GM21825 (cell line): ENCODE results near the gene INPP5F.

ENCODE experiments used
- ATAC-seq: cut with Tn5 transposase; IDR thresholded peaks from one replicate; pipeline ENCODE4 v1.9.1; 2021; ENCODE audit warnings: mild to moderate bottlenecking, moderate library complexity; ENCODE audit not compliant: unreplicated experiment

Gene INPP5F, protein sequence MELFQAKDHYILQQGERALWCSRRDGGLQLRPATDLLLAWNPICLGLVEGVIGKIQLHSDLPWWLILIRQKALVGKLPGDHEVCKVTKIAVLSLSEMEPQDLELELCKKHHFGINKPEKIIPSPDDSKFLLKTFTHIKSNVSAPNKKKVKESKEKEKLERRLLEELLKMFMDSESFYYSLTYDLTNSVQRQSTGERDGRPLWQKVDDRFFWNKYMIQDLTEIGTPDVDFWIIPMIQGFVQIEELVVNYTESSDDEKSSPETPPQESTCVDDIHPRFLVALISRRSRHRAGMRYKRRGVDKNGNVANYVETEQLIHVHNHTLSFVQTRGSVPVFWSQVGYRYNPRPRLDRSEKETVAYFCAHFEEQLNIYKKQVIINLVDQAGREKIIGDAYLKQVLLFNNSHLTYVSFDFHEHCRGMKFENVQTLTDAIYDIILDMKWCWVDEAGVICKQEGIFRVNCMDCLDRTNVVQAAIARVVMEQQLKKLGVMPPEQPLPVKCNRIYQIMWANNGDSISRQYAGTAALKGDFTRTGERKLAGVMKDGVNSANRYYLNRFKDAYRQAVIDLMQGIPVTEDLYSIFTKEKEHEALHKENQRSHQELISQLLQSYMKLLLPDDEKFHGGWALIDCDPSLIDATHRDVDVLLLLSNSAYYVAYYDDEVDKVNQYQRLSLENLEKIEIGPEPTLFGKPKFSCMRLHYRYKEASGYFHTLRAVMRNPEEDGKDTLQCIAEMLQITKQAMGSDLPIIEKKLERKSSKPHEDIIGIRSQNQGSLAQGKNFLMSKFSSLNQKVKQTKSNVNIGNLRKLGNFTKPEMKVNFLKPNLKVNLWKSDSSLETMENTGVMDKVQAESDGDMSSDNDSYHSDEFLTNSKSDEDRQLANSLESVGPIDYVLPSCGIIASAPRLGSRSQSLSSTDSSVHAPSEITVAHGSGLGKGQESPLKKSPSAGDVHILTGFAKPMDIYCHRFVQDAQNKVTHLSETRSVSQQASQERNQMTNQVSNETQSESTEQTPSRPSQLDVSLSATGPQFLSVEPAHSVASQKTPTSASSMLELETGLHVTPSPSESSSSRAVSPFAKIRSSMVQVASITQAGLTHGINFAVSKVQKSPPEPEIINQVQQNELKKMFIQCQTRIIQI

DNA sequence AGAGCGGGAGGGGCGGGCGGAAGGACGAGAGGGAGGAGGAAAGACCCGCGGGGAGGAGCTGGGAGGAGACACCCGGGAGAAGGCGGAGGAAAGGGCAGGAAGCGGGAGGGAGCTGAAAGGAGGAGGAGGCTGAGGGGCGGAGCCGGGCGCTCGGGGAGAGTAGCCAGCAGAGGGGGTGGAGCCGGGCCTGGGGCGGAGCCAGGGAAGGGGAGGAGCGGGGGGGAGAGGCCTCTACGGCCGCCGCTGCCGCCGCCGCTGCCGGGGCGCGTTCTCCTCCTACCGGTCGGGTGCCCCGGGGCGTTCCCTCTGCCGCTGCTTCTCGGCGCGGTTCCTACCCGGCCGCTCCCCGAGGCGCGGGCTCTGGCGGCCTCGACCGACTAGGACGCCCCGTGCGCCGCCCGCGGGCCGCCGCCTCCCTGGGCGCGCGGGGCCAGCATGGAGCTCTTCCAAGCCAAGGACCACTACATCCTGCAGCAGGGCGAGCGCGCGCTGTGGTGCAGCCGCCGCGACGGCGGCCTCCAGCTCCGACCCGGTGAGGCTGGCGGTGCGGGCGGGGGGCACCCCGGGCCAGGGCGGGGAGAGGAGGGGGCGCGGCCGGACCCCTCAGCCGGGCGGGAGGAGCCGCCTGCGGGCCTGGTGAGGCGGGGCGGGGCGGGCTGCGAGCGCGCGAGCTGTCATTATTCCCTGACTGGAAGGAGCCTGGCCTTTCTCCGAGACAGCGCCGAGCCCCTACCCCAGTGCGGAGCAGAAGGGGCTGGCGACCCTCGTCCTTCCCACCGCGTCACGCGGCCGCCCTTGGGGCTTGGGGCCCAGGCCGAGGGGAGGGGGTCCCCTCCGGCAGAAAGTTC lies at the start of gene INPP5F:
TSS of gene INPP5F (plus strand) at position 223 of the 848 bp plus-strand sequence. CDS start at position 436, 213 bp downstream.
- peak; percentile 92 for ATAC-seq

DNA sequence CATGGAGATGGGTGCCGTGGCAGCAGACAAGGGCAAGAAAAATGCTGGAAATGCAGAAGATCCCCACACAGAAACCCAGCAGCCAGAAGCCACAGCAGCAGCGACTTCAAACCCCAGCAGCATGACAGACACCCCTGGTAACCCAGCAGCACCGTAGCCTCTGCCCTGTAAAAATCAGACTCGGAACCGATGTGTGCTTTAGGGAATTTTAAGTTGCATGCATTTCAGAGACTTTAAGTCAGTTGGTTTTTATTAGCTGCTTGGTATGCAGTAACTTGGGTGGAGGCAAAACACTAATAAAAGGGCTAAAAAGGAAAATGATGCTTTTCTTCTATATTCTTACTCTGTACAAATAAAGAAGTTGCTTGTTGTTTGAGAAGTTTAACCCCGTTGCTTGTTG lies 48.7 kb upstream of the INPP5F start:
- ATAC-seq = no peak

DNA sequence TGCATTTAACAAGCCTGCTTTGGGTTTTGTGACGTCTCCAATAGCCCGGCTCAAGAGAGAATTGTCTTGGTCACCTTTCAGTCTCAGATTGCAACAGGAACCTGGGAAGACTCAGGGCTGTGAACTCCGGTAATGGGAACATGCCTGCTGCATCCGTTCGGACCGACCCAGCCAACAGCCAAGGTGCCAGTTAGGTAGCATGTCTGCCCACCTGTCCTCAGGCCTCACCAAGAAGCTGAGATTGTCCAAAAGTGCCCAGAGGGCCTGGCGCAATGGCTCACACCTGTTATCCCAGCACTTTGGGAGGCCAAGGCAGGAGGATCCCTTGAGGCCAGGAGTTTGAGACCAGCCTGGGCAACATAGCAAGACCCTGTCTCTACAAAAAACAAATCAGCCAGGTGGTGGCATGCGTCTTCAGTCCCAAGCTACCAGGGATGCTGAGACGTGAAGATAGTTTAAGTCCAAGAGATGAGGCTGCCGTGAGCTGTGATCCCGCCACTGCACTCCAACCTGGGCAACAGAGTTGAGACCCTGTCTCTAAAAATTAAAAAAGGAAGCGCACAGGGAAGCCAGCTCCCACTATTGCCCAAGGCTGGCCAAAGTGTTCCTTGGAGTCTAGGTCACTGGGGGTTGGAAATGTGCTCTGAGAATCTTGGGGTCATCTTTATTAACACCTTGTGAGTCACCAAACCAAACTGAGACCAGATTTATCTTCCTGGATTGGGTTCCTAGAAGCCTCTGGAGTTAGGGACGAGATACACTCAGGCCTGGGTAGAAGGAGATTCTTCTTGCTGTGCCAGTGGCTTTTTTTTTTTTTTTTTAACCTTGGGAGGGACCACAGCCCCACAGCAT lies 47.7 kb upstream of the INPP5F start:
- ATAC-seq = no peak

DNA sequence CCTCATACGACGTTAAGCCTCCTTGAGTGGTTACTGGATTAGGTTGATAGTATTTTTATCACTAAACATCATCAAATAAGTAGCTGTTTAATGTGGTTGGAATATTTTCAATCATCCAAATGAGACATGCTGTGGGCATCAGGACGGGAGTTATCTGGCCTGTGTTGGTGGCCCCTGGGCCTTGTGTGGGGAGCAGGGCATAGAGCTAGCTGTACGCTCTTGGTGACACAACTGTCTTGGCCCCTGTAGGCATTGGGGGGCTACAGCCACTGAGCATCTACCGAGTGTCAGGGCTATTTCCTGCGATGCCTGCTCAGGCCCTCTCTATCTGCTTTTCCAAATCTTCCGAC lies 46.4 kb upstream of the INPP5F start:
- no peak for ATAC-seq

DNA sequence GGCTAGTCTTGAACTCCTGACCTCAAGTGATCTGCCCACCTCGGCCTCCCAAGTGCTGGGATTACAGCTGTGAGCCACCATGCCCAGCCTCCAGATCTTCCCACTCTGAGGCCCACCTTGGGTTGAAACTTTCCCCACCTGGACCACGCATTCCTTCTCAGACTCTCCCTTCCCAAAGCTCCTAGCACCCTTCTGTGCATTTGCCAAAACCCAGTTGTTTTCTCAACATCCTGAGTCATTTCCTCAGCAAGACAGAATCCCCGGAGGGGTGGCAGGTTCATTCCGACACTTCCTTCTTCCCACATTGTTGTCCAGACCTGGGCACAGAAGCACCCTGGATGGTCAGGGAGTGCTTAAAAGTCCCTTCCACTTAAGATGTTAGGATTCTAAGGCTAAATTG lies 45.8 kb upstream of the INPP5F start:
- no peak for ATAC-seq

DNA sequence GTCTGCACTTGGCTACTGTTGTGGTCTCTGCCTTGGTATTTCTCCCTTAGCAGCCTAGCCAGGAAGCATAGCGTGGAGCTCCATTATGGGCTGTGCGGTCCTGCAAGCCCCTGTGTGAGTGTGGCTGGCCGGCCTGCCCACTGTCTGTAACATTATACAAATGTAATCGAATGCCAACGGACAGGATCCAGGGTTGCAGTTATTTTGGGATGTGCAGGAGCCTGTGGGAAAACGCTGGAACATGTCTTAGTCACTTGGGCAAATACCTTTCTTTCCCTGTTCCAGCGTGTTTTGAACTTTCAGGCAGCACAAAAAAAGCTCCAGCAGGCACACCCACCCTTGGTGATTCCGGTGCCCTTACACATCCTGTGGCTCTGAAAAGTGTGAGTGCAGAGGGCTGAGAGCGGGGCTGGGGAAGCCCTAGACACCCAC lies 45.2 kb upstream of the INPP5F start:
- ATAC-seq = no peak

DNA sequence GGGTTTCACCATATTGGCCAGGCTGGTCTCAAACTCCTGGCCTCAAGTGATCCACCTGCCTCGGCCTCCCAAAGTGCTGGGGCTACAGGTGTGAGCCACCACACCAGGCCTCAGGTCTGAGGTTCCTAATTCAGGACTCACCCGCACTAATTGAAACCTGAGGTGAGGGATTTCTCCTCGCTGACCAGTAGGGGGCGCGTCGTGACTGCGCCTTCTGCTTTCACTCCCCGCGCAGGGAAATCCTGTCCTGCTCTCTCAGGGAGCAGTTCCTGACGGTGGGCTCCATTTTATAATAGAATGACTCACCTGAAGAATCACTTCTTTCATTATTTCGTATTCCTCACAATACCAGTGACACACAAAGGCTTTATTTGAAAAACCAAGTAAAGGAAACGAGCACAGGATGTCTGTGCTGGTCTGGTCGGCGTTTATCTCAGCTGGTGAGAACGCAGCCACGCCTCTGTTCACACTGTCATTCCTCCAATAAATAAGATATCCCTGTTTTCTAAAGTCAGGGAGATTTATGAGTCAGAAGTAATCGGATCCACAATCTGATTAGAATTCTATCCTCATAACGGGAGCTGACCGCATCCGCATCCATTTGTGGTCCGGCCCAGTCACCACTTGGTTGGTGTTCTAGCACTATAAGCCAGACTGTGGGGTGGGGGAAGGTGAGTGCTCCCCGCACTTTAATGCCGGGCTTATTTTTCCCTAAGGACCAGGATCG lies 39.2 kb upstream of the INPP5F start:
- ATAC-seq = peak; percentile 87

DNA sequence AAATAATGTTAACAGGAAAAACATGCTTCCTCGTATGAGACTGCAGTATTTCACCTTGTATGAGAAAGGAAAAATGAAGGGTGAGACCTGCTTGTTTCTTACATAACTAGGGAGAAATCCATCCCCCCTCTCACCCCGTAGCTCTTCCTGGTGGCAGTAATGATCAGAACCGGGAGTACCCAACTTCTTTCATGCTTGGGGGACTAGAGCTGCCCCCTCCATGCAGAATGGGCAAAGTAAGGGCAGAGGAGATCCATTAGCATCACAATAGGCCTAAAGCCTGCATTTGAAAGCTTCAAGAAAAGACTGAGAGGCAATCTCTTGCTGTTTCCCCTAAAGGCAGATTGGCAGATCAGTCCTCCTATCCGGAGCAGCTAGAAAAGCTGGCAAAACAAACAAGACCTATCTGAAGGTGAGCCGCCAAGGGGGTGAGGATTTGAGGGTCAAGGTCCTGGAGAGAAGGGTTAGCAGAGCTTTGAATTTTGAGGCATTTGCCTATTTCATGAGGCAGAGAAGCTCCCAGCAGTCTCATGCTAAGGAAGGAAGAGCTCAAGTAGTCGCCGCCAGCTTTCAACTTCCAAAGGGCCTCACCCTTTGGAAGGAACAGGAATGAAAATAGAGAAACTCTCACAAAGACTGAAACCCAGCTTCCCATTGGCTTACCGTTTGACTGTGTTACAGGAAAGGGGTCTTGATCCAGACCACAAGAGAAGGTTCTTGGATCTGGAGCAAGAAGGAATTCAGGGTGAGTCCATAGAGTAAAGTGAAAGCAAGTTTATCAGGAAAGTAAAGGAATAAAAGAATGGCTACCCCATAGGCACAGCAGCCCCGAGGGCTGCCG lies 38.4 kb upstream of the INPP5F start:
- no peak for ATAC-seq

DNA sequence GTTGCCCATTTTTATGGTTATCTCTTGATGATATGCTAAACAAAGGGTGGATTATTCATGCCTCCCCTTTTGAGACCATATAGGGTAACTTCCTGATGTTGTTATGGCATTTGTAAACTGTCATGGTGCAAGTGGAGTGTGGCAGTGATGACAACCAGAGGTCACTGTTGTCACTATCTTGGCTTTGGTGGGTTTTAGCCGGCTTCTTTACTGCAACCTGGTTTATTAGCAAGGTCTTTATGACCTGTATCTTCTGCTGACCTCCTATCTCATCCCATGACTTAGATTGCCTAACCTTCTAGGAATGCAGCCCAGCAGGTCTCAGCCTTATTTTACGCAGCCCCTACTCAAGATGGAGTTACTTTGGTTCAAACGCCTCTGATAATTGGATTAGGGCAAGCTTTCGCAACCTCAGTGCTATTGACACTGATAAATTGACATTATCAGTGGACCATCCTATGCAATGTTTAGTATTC lies 37.8 kb upstream of the INPP5F start:
- ATAC-seq = no peak

DNA sequence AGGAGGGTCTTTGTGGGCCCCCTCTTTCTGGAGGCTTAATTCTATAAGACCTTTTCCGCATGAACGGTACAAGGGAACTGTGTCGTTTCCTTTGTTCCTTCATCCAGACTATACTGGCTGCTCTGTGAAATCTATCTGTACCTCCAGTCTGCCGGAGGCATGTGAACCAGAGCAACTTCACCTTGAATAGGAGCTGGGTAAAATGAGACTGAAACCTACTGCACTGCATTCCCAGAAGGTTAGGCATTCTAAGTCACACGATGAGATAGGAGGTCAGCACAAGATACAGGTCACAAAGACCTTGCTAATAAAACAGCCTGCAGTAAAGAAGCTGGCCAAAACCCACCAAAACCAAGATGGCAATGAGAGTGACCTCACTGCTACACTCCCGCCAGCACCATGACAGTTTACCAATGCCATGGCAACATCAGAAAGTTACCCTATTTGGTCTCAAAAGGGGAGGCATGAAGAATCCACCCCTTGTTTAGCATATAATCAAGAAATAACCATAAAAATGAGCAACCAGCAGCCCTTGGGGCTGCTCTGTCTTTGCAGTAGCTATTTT lies 36.8 kb upstream of the INPP5F start:
- ATAC-seq = no peak

DNA sequence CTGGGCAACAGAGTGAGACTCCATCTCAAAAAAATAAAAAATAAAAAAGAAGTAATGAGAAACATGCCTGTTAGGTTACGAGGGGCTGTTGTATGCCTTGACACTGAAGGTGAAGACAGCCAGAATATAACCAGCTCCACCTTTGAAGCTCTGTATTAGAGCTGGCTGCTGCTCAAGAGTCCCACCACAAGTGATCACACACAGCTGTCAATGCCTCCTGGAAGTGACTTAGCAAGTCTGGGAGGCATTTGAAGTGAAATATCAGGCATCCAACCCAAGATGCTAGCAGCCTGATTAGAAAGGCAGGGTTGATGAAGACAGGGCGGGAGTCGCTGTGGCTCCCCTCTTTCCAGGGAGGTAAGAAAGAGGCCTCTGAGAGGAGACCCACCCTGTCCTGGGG lies 34.1 kb upstream of the INPP5F start:
- ATAC-seq = no peak

DNA sequence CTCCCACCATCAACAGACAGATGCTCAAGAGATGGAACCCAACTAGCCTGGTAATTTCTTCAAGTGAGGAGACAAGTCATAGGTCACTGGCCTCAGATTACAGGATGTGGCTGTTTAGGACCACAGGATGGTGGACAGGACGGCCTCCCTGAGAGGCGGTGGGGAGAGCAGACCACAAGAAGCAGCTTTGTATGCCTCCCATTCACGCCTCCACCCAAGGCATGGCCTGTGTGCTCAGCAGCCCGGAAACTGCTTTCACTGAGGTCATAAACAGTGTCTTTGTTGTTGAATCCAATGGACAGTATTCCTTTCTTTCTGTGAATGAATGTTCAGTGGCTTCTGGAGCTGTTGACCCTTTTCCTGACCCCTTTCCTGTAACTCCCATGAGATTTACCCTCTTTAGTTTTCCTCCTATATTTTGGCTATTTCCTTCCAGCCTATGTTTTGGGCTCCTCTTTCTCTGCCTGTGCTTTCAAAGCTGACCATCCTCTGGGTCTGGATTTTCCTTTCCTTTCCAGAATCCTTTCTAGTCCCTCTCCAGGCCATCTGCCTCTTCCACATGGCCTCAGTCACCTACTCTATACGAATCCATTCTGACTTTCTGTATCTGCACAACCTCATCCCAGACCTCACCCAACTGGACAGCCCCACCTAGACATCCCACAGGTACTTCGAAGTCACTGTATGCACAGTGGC lies 32.4 kb upstream of the INPP5F start:
- ATAC-seq = peak; percentile 69

DNA sequence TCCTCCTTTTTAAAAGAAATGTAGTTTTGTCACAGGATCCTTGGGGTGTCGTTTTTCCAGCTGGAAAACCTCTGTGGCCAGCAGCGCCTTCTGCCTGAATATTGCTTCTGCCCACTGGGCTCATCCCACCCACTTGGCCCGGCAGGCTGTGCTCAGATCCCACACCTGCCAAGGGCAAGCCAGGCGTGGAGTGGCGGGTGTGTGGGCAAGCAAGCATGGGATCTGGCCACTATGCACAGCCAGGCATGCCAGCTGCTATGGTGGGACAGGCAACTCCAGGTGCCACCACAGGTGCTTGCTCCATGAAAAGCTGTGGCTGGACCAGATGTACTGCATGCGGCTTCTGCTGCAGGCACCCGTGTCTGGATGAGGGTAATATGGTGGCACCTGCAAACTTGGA lies 31.2 kb upstream of the INPP5F start:
- ATAC-seq = no peak

DNA sequence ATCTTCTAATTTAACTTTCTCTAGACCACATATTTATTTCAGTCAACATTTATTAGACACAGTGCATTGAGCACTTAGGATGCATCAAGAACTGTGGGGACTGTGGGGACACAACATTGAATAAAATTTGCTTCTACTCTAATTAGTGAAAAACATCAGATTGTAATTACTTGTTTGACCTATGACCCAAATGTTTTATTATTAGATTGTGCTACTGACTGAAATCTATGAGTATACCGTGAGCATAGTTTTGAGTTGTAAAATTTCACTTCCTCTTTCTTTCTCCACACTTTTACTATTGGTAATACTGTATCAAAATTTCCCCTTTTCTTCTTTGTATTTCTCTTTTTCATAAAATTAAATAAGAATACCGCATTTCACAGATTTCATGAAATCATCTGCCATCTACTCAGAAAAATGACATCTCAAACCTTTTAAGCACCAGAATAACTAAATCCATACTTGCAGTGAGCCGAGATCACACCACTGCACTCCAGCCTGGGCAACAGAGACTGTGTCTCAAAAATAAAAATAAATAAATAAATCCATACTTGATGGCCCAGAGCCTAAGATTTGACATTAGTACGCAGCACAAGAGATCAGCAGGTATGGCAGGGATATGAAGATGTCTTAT lies 25.4 kb upstream of the INPP5F start:
- ATAC-seq = peak; percentile 44

DNA sequence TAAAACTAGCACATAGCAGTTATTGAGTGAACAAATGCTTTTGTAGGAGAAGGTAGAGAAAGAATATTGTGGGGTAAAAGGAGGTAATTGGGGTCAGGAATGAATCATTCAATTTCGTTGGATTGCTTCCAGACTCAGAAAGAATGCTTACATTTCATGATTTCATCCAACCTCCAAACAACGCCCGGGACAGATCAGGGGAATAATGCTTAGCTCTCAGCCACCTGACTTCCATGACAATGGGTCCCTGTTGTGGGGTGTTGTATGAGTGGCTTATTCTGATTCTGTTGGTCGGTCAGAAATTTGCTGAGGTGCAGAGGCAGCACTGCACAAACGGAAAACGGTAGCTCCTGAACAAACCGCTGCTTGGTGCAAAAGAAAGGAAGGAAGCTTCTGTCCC lies 24.0 kb upstream of the INPP5F start:
- no peak for ATAC-seq

DNA sequence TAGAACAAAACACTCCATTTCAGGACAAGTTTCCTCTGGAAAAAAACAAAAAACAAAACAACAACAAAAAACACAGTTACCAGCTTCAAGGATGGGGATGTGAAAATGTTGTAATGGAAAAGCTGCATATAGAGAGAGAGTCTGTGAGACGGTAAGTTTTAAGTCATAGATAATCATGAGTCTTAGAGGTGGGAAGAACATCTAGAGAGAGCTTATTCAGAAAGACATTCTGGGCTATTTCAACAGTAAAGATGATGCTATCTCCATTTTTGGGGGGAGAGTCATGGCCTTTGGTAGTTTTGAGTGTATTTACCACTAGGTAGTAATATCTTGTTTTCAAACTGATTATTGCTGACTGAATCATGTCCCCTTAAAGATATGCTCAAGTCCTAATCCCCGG lies 23.3 kb upstream of the INPP5F start:
- ATAC-seq = no peak
